Ramos (cell line): Measurements from ENCODE around the gene ZNF385C.
"Not testable (repeated sequence)": the region's sequence is repeated elsewhere in the genome, so short reads cannot be mapped to it uniquely, and the experiment has no call there.

Experiments used
- in situ Hi-C: fragments of 300-500 bp; cut with MboI; formaldehyde crosslinking; loops from one replicate; pipeline ENCODE4 v1.14.3; 2022; ENCODE audit warnings: low sequenced_read_pairs; ENCODE audit not compliant: unreplicated experiment

Gene ZNF385C

GRCh38 chr17:42097691-42098631, at the start of gene ZNF385C:
Gene ZNF385C, minus strand, starts transcription at chr17:42098473. Its CDS starts 35,417 bp downstream, at chr17:42063056.
- in situ Hi-C loops = no loop called here

GRCh38 chr17:42146911-42147607, 48.8 kb upstream of the ZNF385C start:
- in situ Hi-C loops = no loop called here

GRCh38 chr17:42143138-42143537, 44.9 kb upstream of the ZNF385C start:
- in situ Hi-C loops = not testable (repeated sequence)

- in situ Hi-C loops = no loop called here
Measured at GRCh38 chr17:42142371-42142896, 44.2 kb upstream of the ZNF385C start.

GRCh38 chr17:42141382-42141781, 43.1 kb upstream of the ZNF385C start:
- in situ Hi-C loops = no loop called here

- in situ Hi-C loops = not testable (repeated sequence)
Measured at GRCh38 chr17:42140690-42141089, 42.4 kb upstream of the ZNF385C start.

- in situ Hi-C loops = no loop called here
Measured at GRCh38 chr17:42138749-42139492, 40.6 kb upstream of the ZNF385C start.

- in situ Hi-C loops = no loop called here
Measured at GRCh38 chr17:42136654-42137051, 38.4 kb upstream of the ZNF385C start.

- in situ Hi-C loops = no loop called here
Measured at GRCh38 chr17:42135664-42136653, 37.7 kb upstream of the ZNF385C start.

GRCh38 chr17:42135151-42135550, 36.9 kb upstream of the ZNF385C start:
- in situ Hi-C loops = no loop called here

- in situ Hi-C loops = no loop called here
Measured at GRCh38 chr17:42133461-42134041, 35.3 kb upstream of the ZNF385C start.

- in situ Hi-C loops = no loop called here
Measured at GRCh38 chr17:42132941-42133340, 34.7 kb upstream of the ZNF385C start.

GRCh38 chr17:42131981-42132432, 33.7 kb upstream of the ZNF385C start:
- in situ Hi-C loops = no loop called here

GRCh38 chr17:42131232-42131631, 33.0 kb upstream of the ZNF385C start:
- in situ Hi-C loops = no loop called here

- in situ Hi-C loops = no loop called here
Measured at GRCh38 chr17:42130310-42130936, 32.1 kb upstream of the ZNF385C start.

GRCh38 chr17:42129109-42129837, 31.0 kb upstream of the ZNF385C start:
- in situ Hi-C loops = no loop called here

GRCh38 chr17:42127414-42127813, 29.1 kb upstream of the ZNF385C start:
- in situ Hi-C loops = no loop called here

- in situ Hi-C loops = no loop called here
Measured at GRCh38 chr17:42126836-42127235, 28.6 kb upstream of the ZNF385C start.
